Activated T-helper 1 cell treated with anti-CD3 and anti-CD28 coated beads, Interleukin-12 subunit alpha, Interleukin-12 subunit beta, Interleukin-2, Interleukin-4 antibody, amounts not matched to agents 30 ng/mL and 10 ng/mL and 1 ng/mL, durations not matched to agents 14 hours and 24 hours and 36 hours (primary cell): ENCODE results near the gene LTK. TPM values are rescaled to one million over a fixed set of nuclear protein-coding genes. Genes with fewer than 3 reads are reported as not detected.
"Not testable (repeated sequence)": the region's sequence is repeated elsewhere in the genome, so short reads cannot be mapped to it uniquely, and the experiment has no call there.

Source experiments
- DNase-seq: peaks from one replicate; pipeline ENCODE4 v3.0.0; 2021; ENCODE audit warnings: low spot score
- H3K27ac Mint-ChIP-seq: one replicate; pipeline ENCODE4 v1.8.0; 2021; ENCODE audit warnings: mild to moderate bottlenecking, mixed read lengths
- H3K27me3 Mint-ChIP-seq: one replicate; pipeline ENCODE4 v1.8.0; 2022; ENCODE audit warnings: mild to moderate bottlenecking, moderate library complexity, mixed read lengths; ENCODE audit not compliant: insufficient read depth
- H3K36me3 Mint-ChIP-seq: one replicate; pipeline ENCODE4 v1.8.0; 2021; ENCODE audit warnings: low read depth, mixed read lengths
- H3K4me1 Mint-ChIP-seq: one replicate; pipeline ENCODE4 v1.8.0; 2021; ENCODE audit warnings: low read depth, mixed read lengths
- H3K4me3 Mint-ChIP-seq: one replicate; pipeline ENCODE4 v1.8.0; 2021; ENCODE audit warnings: mild to moderate bottlenecking, moderate library complexity, mixed read lengths
- H3K9me3 Mint-ChIP-seq: one replicate; pipeline ENCODE4 v1.8.0; 2021; ENCODE audit warnings: mixed read lengths
- intact Hi-C: fragments of 100-400 bp; cut with micrococcal nuclease; formaldehyde crosslinking; loops from one replicate; pipeline ENCODE4 v1.15.1; 2024
- total RNA-seq: library from RNA; stranded (reverse); gene quantifications from 2 replicates; pipeline ENCODE4 v1.2.3, GENCODE V29; 2022

The LTK gene
- total RNA-seq, 1 donor from 2014 or later: 0.13 TPM

DNA sequence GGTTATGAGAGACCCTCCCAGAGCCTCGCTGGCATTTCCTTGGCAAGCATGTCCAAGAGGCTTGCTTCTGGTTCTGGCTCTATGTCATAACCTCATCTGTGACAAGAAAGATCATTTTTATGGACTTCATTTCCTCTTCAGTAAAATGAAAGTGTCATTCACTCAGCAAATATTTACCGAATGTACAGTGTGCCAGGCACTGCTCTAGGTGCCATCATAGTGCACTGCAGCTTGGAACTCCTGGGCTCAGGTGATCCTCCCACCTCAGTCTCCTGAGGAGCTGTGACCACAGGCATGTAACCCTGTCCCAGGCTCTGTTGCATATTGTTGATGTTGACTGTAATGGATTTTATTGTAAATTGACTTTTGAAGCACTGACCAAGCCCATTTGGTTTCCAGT, 38.7 kb downstream of the LTK start:
- no peak overlapping the region for H3K27ac Mint-ChIP-seq
- peaks cover 23% of the 10 kb centered on the region for H3K4me1 Mint-ChIP-seq
- no peak overlapping the region for H3K4me3 Mint-ChIP-seq
- DNase-seq: no peak
- intact Hi-C loops: no loop called here
- peaks cover 47% of the 10 kb centered on the region for H3K36me3 Mint-ChIP-seq
- no peaks in the 10 kb centered on the region for H3K27me3 Mint-ChIP-seq
- no peaks in the 10 kb centered on the region for H3K9me3 Mint-ChIP-seq

DNA sequence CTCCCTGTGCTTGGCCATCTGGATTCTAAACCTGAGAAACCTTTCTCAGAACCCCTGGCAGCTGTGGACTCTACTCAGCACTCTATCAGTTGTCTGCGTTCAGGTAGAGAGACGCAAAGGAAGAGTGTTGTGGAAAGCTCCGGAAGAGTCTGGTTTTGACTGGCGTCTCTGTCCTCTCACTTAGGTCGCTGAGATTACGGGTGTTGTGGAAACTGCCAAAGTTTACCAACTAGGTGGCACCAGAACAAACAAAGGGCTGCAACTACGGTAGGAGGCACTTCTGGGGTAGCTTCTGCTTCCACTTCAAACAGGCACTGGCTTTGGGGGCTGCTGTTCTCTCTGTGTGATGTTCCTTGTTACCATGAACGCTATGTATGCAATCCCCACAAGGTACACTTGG, 39.2 kb downstream of the LTK start:
- intact Hi-C loops: no loop called here
- Mint-ChIP-seq H3K4me1 (peaks cover 23% of the 10 kb centered on the region), H3K36me3 (peaks cover 49% of the 10 kb centered on the region), H3K27ac (no peak overlapping the region), H3K27me3 (no peaks in the 10 kb centered on the region), H3K4me3 (no peak overlapping the region), H3K9me3 (no peaks in the 10 kb centered on the region)
- no peak for DNase-seq

DNA sequence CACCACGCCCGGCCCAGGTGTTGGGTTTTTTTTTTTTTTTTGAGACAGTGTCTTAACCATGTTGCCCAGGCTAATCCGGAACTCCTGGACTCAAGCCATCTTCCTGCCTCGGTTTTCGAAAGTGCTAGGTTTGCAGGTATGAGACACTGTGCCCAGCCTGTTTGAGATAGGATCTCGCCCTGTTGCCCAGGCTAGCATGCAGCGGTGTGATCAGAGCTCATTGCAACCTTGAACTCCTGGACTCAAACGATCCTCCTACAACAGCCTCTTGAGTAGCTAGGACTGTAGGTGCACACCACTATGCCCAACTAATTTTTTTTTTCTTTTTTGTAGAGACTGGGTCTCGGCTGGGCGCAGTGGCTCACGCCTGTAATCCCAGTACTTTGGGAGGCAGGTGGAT, 40.2 kb downstream of the LTK start:
- Mint-ChIP-seq H3K36me3 (peaks cover 46% of the 10 kb centered on the region), H3K27me3 (no peaks in the 10 kb centered on the region), H3K4me1 (peaks cover 13% of the 10 kb centered on the region), H3K4me3 (no peak overlapping the region), H3K9me3 (no peaks in the 10 kb centered on the region), H3K27ac (no peak overlapping the region)
- no peak for DNase-seq
- intact Hi-C loops: no loop called here

- H3K27me3 Mint-ChIP-seq, H3K27ac Mint-ChIP-seq, H3K4me1 Mint-ChIP-seq, DNase-seq, H3K4me3 Mint-ChIP-seq, H3K9me3 Mint-ChIP-seq: not testable (repeated sequence)
- intact Hi-C loops: loop anchor here (5.0 to 10.0 kb wide), 3 partner anchors 73 to 225 kb away; partner anchors contain the start of genes RPAP1 and TYRO3
- H3K36me3 Mint-ChIP-seq: peaks cover 42% of the 10 kb centered on the region
Observed at GRCh38 chr15:41469644-41470043, 44.0 kb downstream of the LTK start.

- Mint-ChIP-seq H3K4me1 (peaks cover 15% of the 10 kb centered on the region), H3K27me3 (no peaks in the 10 kb centered on the region), H3K27ac (no peak overlapping the region), H3K36me3 (peaks cover 47% of the 10 kb centered on the region), H3K9me3 (no peaks in the 10 kb centered on the region), H3K4me3 (no peak overlapping the region)
- intact Hi-C loops: loop anchor here (1.0 to 10.0 kb wide), 7 partner anchors 16 to 345 kb away; partner anchors contain the start of genes LTK, RPAP1 and TYRO3
- no peak for DNase-seq
Observed at GRCh38 chr15:41466711-41467110, 46.9 kb downstream of the LTK start.

GRCh38 chr15:41465822-41466421, 47.7 kb downstream of the LTK start:
- intact Hi-C loops: loop anchor here (1.0 to 10.0 kb wide), 9 partner anchors 17 to 345 kb away; partner anchors contain the start of genes LTK, RPAP1 and TYRO3
- Mint-ChIP-seq H3K36me3 (peaks cover 41% of the 10 kb centered on the region), H3K9me3 (no peaks in the 10 kb centered on the region), H3K4me1 (peaks cover 15% of the 10 kb centered on the region), H3K4me3 (no peak overlapping the region), H3K27me3 (no peaks in the 10 kb centered on the region), H3K27ac (no peak overlapping the region)
- DNase-seq: no peak

- intact Hi-C loops: loop anchor here (1.0 to 10.0 kb wide), 5 partner anchors 26 to 230 kb away; partner anchors contain the start of genes RPAP1 and TYRO3
- no peak overlapping the region for H3K27ac Mint-ChIP-seq
- no peak overlapping the region for H3K4me3 Mint-ChIP-seq
- no peak for DNase-seq
- H3K36me3 Mint-ChIP-seq: peaks cover 38% of the 10 kb centered on the region
- no peaks in the 10 kb centered on the region for H3K27me3 Mint-ChIP-seq
- peaks cover 15% of the 10 kb centered on the region for H3K4me1 Mint-ChIP-seq
- H3K9me3 Mint-ChIP-seq: no peaks in the 10 kb centered on the region
Observed at GRCh38 chr15:41464889-41465580, 48.6 kb downstream of the LTK start.

- DNase-seq: no peak
- peaks cover 38% of the 10 kb centered on the region for H3K36me3 Mint-ChIP-seq
- H3K4me1 Mint-ChIP-seq: peaks cover 15% of the 10 kb centered on the region
- no peaks in the 10 kb centered on the region for H3K9me3 Mint-ChIP-seq
- H3K27ac Mint-ChIP-seq: no peak overlapping the region
- intact Hi-C loops: loop anchor here (10.0 kb wide), 1 partner anchor 233 kb away; no protein-coding TSS in a partner anchor
- H3K27me3 Mint-ChIP-seq: no peaks in the 10 kb centered on the region
- H3K4me3 Mint-ChIP-seq: no peak overlapping the region
Observed at GRCh38 chr15:41462084-41462795, 51.4 kb downstream of the LTK start.

Other genes with a start within 250 kb of the LTK start
- gene OIP5, start 181.2 kb downstream of the LTK start, total RNA-seq: 15.6 and 17.6 TPM in 2 replicates
- gene NUSAP1, start 180.9 kb downstream of the LTK start, total RNA-seq: 112 and 117 TPM in 2 replicates
- 26.7 and 28.0 TPM in 2 replicates for gene NDUFAF1, start 111.3 kb downstream of the LTK start, total RNA-seq
- gene RTF1, start 96.7 kb downstream of the LTK start, total RNA-seq: 41.0 and 44.7 TPM in 2 replicates
- 2.8 and 3.1 TPM in 2 replicates for gene ITPKA, start 20.0 kb downstream of the LTK start, total RNA-seq
- 52.4 and 58.1 TPM in 2 replicates for gene RPAP1, start 30.4 kb upstream of the LTK start, total RNA-seq
- 2.6 and 3.0 TPM in 2 replicates for gene TYRO3, start 45.4 kb upstream of the LTK start, total RNA-seq
- 37.5 and 38.8 TPM in 2 replicates for gene MGA, start 146.6 kb upstream of the LTK start, total RNA-seq